Skin of body (tissue), 2 donors: ENCODE measurements around the gene INTS11. TPM values are rescaled to one million over a fixed set of nuclear protein-coding genes. Genes with fewer than 3 reads are reported as not detected.

Experiments used
- DNase-seq: peaks from one replicate; lab custom pipeline; 2025; lab: John Stamatoyannopoulos, UW
- total RNA-seq: library from RNA; depleted of rRNA; stranded (reverse); fragments of >200 nt; gene quantifications from one replicate; pipeline ENCODE4 v1.2.3, GENCODE V29; 2014

INTS11 gene
- total RNA-seq, 1 donor from 2014 or later: 48.7 TPM

DNA sequence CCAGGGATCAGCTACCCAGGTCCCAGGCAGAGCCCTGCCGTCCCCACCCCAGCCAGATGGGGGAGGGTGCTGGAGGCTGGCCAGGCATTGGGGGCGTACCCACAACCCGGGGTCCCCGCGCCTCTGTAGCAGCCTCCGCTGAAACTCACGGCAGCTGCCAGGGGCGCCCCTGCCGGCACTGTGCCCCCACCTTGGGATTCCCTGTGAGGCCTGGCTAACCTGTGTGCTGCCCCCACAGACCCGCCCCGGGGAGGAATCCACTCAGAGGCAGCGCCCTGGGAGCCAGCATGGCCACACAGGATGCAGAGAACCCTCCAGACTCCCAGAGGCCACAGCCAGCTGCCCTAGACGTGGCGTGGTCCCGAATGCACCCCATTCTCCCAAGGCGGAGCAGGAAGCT lies 20.9 kb upstream of the INTS11 start:
- DNase-seq: no peak

- DNase-seq: no peak
These were observed 20.3 kb upstream of the INTS11 start for GRCh38 chr1:1344655-1345361.

DNA sequence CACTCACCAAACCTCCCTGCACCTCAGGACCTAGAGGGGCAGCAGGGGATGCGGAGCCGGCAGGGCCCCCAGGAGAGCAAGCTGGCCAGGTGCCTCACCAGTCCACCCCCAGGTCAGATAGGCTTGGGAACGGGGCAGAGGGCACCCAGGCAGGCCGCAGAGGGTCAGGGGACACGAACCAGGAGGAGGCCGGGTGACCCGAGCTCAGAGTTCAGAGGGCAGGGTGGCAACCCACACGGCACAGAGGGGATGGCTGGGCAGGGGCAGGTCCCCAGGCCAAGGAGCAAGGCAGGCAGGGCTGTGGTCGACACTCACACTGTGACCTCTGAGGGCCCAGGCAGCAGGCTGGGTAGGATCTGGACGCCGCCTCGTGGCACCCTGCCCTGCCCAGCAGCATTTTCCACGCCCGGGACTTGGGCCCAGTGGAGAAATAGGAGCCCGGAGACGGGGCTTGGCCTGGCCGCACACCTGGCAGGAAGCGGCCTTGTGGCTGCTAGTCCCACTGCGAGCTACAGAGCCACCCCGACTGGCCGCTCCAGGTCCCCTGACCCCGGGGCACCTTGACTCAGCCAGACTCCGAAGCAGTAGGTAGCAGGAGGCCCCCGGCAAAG lies 19.5 kb upstream of the INTS11 start:
- DNase-seq: no peak

DNA sequence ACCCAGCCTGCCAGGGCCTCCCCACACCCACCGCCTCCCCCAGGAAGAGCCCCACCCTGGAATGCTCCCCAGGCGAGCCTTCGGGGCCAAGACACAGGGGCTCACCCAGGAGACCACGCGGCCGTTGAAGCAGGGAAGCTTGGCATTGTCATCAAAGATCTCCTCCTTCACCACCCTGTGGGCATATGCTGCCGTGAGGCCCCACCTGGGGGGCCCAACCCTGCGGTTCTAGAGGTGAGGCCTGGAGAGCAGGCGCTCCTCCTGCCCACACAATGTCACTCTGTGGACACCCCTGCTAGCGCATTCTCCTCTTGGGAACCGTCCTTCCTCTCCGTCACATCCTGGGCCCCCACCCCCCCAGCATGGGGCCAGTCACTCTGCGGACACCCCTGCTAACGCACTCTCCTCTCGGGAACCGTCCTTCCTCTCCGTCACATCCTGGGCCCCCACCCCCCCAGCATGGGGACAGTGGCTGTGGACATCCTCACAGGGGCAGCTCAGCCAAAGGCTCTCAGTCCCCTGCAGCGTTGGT lies 18.2 kb upstream of the INTS11 start:
- no peak for DNase-seq

DNA sequence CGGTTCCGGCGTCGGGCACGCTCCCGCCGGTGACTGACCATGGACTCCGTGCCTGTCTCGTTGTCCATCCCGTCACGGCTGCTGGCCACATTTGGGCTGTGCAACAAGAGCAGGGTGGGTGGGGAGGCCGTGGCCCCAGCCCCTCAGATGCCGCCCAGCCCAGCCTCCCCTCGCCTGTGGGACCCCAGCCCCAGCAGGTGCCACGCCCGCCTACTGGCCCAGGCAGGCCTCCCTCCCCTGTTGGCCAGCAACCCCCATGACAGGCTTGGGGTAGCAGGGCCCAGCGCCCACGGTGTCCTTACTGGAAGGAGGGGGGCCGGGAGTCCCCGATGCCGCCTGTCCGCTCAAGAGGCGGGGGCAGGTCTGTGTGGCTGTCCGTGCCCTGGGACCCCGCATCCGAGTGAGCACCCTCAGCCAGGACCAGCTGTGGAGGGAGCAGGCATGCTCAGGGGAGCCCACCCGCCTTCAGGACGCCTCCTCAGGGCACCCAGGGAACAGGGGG lies 17.7 kb upstream of the INTS11 start:
- DNase-seq: no peak

DNA sequence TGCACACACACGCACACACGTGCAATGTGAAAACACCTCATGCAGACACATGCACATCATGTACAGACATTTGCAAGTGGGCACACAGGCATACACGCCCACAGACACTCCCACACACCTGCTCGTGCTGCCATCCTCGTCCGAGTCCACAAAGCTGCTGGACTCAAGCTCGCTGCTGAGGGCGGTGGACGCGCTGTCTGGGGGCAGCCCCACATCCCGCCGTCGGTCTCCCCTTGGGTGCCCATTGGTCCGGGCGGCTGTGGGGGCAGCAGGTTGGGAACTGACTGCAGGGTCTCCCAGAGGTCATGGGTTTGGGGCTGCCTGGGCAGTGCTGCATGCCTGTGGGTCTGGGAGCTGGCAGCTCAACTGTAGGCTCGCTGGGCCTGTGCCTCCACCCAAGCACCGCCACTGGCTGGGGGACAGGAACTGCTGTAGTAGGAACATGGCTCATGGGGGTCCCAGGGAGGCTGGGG lies 17.1 kb upstream of the INTS11 start:
- no peak for DNase-seq

DNA sequence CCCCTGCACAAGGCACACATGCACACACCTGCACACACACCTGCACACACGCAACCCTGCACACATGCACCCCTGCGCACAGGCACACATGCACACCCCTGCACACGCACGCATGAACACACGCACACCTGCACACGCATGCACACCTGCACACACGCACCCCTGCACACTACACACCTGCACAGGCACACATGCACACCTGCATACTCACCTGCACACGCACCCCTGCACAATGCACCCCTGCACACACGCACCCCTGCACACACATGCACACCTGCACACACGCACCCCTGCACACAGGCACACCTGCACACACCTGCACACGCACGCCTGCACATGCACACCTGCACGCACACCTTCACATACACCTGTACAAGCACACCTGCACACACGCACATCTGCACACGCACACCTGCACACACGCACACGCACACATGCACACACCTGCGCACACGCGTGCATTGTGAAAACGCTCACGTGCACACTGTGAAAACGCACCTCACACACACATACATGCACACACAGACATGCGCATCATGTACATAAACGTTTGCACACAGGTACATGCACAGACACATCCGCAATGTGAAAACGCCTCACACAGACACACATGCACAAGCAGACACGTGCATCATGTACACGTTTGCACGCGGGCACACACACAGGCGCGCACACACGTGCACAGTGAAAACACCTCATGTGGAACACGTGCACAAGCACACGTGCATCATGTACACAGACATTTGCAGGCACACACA lies 16.5 kb upstream of the INTS11 start:
- no peak for DNase-seq

DNA sequence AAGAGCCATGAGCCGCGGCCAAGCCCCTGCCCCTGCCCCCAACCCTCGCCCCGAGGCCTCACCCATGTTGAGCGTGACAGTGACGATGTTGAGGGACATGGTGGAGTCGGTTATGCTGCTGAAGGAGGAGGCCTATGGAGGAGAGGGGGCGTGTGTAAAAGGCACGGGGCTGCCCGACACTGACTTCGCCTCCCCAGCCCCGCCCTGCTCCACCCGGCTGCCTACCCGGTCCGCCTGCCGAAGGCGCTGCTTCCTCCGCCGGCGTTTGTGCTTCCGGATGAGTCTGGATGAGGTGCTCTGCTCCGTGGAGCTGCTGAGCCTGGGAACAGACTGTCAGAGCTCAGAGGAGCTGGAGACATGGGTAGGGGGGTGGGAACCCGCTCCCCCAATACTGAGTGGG lies 15.7 kb upstream of the INTS11 start:
- DNase-seq: no peak

- DNase-seq: no peak
These were observed 13.8 kb upstream of the INTS11 start for GRCh38 chr1:1338278-1338677.

DNA sequence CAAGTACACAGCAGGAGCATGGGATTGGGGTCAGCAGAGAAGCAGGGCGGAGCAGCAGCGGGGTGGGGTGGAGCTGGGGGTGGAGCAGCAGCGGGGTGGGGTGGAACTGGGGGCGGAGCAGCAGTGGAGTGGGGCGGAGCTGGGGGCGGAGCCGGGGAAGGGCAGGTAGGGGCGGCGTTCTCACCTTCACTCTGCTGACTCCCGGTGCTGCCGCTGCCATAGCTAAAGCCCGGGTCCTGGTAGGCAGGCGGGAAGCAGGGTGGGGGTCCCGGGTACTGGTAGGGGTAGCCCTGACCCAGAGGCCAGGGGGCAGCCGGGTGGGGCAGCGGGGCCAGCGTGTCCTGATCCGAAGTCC lies 13.3 kb upstream of the INTS11 start:
- DNase-seq: no peak

- DNase-seq: no peak
These were observed 12.7 kb upstream of the INTS11 start for GRCh38 chr1:1336931-1337792.

DNA sequence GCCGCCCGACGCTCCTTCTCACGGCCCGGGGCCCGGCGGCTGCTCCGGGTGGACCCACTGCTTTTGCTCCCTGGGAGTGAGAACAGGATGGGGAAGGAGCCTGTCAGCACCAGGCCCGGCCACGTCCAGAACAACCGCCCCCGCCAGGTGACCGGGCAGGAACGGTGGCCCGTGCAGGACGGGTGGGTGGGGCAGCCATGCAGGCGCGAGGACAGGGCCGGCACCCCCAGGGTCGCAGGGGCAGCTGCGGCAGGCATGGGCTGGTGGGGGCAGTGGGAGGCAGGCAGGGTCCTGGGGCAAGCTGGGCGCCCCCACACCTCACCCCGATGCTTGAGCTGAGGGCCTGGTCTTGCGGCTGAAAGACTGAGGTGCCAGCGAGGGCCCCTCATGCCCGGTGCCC lies 12.0 kb upstream of the INTS11 start:
- DNase-seq: no peak

- DNase-seq: no peak
These were observed 11.4 kb upstream of the INTS11 start for GRCh38 chr1:1335792-1336248.

DNA sequence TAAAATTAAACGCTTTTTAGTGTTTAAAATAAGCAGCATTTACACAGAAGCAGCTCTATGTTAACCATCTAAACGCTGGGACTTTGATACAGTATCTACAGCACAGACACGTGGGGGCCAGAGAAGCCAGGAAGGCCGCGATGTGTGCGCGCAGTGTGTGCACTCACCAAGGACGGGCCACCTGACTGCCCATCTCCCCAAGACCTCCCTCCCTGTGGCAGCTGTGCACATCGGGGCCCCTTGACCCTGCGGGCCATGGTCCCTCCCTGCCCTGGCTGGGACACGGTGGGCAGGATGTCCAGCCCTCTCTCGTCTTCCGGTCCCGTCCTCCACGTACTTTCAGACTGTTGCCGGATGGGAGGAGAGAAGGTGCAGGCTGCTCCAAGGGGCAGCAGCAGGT lies 10.8 kb upstream of the INTS11 start:
- DNase-seq: no peak

DNA sequence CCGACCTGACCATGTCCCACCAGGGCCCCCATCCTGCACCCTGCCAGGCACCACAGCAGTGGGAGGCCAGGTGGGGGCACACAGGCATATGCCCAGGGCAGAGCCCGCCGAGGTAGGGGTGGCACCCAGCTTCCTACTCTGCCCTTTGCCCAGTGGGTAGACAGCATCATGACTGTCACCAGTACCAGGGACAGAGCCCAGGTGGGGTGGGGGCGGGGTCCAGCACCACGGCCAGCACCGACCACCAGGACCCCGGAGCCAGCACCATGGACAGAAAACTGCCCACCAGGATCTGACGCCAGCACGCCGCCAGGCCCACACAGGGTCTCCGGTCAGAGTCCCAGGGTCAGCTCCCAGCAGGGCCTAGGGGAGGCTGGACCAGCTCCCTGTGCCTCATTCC lies 10.4 kb upstream of the INTS11 start:
- no peak for DNase-seq

DNA sequence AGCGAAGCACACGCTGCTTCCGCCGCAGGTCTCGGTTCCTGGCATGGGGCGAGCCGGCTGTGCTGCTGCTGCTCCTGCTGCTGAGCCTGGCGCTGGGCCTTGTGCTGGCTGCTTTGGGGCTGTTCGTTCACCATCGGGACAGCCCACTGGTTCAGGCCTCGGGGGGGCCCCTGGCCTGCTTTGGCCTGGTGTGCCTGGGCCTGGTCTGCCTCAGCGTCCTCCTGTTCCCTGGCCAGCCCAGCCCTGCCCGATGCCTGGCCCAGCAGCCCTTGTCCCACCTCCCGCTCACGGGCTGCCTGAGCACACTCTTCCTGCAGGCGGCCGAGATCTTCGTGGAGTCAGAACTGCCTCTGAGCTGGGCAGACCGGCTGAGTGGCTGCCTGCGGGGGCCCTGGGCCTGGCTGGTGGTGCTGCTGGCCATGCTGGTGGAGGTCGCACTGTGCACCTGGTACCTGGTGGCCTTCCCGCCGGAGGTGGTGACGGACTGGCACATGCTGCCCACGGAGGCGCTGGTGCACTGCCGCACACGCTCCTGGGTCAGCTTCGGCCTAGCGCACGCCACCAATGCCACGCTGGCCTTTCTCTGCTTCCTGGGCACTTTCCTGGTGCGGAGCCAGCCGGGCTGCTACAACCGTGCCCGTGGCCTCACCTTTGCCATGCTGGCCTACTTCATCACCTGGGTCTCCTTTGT lies 9.2 kb upstream of the INTS11 start:
- no peak for DNase-seq

GRCh38 chr1:1332774-1333480 lies 8.5 kb upstream of the INTS11 start:
- DNase-seq: no peak

DNA sequence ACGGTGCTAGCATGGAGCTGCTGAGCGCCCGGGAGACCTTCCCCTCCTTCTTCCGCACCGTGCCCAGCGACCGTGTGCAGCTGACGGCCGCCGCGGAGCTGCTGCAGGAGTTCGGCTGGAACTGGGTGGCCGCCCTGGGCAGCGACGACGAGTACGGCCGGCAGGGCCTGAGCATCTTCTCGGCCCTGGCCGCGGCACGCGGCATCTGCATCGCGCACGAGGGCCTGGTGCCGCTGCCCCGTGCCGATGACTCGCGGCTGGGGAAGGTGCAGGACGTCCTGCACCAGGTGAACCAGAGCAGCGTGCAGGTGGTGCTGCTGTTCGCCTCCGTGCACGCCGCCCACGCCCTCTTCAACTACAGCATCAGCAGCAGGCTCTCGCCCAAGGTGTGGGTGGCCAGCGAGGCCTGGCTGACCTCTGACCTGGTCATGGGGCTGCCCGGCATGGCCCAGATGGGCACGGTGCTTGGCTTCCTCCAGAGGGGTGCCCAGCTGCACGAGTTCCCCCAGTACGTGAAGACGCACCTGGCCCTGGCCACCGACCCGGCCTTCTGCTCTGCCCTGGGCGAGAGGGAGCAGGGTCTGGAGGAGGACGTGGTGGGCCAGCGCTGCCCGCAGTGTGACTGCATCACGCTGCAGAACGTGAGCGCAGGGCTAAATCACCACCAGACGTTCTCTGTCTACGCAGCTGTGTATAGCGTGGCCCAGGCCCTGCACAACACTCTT lies 7.7 kb upstream of the INTS11 start:
- DNase-seq: no peak
